Uterus (tissue), 4 donors: ENCODE measurements around the gene SLC34A3. TPM values are rescaled to one million over a fixed set of nuclear protein-coding genes. Genes with fewer than 3 reads are reported as not detected.

Experiments used
- DNase-seq, 2 donors: peaks; one replicate each; pipeline ENCODE4 v3.0.0-alpha.2; 2019 to 2020
- H3K27ac ChIP-seq, 2 donors: fragments of 200-600 bp; sonication (generic); 1 replicate in 1 of 2; 2 replicates in 1 of 2; pipeline ENCODE4 v1.5.1; 2016 to 2018
- H3K27me3 ChIP-seq, 2 donors: fragments of 200-600 bp; sonication (generic); one replicate each; pipeline ENCODE4 v1.5.1; 2018 to 2019; ENCODE audit warnings: control low read depth in 1 of 2
- H3K36me3 ChIP-seq, 2 donors: fragments of 200-600 bp; sonication (generic); one replicate each; pipeline ENCODE4 v1.5.1; 2019; ENCODE audit warnings: control low read depth in 1 of 2
- H3K4me1 ChIP-seq, 2 donors: fragments of 200-600 bp; sonication (generic); one replicate each; pipeline ENCODE4 v1.5.1; 2018 to 2019; ENCODE audit warnings: control low read depth in 1 of 2
- H3K4me3 ChIP-seq, 2 donors: fragments of 200-600 bp; sonication (generic); 1 replicate in 1 of 2; 2 replicates in 1 of 2; pipeline ENCODE4 v1.5.1; 2018 to 2019; ENCODE audit warnings: mild to moderate bottlenecking in 1 of 2
- H3K9me3 ChIP-seq, 2 donors: fragments of 200-600 bp; sonication (generic); one replicate each; pipeline ENCODE4 v1.5.1; 2019; ENCODE audit warnings: control low read depth in 1 of 2
- POLR2A ChIP-seq, 2 donors: fragments of 450-650 bp; IDR thresholded peaks; one replicate each; pipeline ENCODE4 v1.6.1; 2016; ENCODE audit warnings: antibody characterized with exemption in 2 of 2, mild to moderate bottlenecking in 1 of 2, moderate library complexity in 1 of 2
- intact Hi-C: fragments of 100-400 bp; cut with DNase I; formaldehyde crosslinking; loops from one replicate; pipeline ENCODE4 v1.15.1; 2023; ENCODE audit warnings: low total_unique reads
- total RNA-seq, 4 donors: library from RNA; depleted of rRNA in 3 of 4; stranded (reverse); fragments of >200 nt in 3 of 4; gene quantifications; one replicate each; pipeline versions ENCODE4 v1.1.0 to v1.2.4, GENCODE V29; 2014 to 2023
- TF ChIP-seq, protein P1 (sequence below), 4 experiments: fragments of 200-600 bp in 2 of 4; fragments of 450-650 bp in 2 of 4; sonication (generic) in 2 of 4; IDR thresholded peaks; one replicate each; pipeline ENCODE4 v1.5.1; 2016 to 2019; ENCODE audit warnings: antibody characterized with exemption in 4 of 4, mild to moderate bottlenecking in 2 of 4, moderate library complexity in 1 of 4
- donor health status: DM: yes; HTN: yes; CAD: no.

The SLC34A3 gene
- total RNA-seq, 4 donors from 2014 or later, result 0.48 TPM; not detected in 3

DNA sequence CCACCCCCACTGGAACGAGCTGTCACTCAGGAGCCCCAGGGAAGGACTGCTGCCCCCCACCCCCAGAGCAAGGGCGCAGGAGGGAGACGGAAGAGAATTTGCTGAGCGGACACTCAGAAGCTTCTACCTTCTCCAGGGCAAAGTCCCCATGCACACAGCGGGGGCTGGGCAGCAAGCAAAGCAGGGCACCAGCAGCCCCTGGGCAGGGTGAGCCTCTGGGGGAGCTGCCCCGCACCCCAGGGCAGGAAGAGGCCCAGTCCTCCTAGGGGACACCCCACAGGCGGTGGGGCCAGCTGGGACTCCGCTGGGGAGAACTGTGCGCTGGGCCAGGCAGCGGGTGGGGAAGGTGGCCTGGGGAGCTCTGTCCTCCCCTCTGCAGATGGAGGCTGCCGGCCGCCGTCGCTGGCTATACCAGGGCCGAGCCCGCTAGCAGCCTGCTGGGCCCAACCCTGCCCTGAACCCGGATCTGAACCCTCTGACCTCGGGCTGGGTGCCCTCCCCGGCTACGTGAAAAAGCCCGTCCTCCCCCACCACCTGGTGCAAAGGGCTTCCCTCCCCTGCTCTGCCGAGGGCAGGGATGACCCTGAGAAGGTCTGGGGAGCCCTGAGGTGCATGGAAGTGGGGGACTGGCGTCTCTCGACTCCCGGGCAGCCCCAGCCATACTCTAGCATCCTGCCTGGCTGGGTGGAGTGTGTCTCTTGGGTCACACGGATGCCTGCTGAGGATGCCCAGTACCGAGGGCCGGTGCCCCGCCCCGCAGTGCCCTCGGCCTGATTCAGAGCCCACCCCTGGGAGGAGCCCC is 597 bp upstream of the SLC34A3 start:
- H3K4me1 ChIP-seq, result no peaks in the 10 kb centered on the region
- no peak overlapping the region for H3K4me3 ChIP-seq
- no peaks in the 10 kb centered on the region for H3K9me3 ChIP-seq
- intact Hi-C loops, result loop anchor here (10.0 kb wide), 1 partner anchor 115 kb away; the partner anchor contains the start of gene DPP7
- H3K27ac ChIP-seq, result no peak overlapping the region
- peaks cover 9 to 29% of the 10 kb centered on the region in 2 donors for H3K27me3 ChIP-seq
- H3K36me3 ChIP-seq, result no peaks in the 10 kb centered on the region
- TF ChIP-seq POLR2A (IDR thresholded peaks at IDR 0.05), result no peak
- TF ChIP-seq, protein P1, sequence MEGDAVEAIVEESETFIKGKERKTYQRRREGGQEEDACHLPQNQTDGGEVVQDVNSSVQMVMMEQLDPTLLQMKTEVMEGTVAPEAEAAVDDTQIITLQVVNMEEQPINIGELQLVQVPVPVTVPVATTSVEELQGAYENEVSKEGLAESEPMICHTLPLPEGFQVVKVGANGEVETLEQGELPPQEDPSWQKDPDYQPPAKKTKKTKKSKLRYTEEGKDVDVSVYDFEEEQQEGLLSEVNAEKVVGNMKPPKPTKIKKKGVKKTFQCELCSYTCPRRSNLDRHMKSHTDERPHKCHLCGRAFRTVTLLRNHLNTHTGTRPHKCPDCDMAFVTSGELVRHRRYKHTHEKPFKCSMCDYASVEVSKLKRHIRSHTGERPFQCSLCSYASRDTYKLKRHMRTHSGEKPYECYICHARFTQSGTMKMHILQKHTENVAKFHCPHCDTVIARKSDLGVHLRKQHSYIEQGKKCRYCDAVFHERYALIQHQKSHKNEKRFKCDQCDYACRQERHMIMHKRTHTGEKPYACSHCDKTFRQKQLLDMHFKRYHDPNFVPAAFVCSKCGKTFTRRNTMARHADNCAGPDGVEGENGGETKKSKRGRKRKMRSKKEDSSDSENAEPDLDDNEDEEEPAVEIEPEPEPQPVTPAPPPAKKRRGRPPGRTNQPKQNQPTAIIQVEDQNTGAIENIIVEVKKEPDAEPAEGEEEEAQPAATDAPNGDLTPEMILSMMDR (IDR thresholded peaks at IDR 0.05), result no peak
- DNase-seq, result no peak

DNA sequence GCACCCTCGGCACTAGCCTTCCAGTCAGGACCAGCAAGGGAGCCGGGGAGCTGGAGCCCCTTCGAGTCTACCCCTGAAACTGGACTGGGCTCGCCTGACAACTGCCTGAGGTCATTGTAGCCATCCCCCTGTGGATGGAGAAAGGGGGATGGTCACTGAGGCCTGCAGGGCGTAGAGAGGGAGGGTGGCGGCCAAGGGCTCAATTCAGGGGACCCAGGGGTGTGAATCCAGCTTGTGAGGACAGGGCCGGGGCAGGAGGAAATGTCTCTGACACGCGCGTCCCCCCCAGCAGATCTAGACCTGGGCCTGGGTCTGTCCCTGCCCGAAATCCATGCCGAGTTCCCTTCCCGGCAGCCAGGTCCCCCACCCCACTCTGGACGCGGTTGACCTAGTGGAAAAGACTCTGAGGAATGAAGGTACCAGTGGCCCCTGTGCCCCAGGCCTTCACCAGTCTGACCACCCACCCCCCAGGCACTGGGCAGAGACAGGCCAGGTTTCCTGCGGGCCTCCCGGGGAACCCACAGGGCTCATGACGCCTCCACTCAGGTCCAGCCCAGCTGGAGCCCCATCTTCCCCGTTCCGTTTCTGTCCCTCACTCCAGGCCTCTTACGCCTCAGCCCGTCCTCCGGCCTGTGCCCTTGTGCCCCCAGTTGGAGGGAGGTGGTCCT is 805 bp downstream of the SLC34A3 start:
- Histone ChIP-seq H3K4me3 (no peak overlapping the region), H3K27me3 (peaks cover 9 to 29% of the 10 kb centered on the region in 2 donors), H3K9me3 (no peaks in the 10 kb centered on the region), H3K36me3 (no peaks in the 10 kb centered on the region), H3K4me1 (peaks cover 0 to 6% of the 10 kb centered on the region in 2 donors), H3K27ac (no peak overlapping the region)
- no peak for TF ChIP-seq POLR2A (IDR thresholded peaks at IDR 0.05)
- TF ChIP-seq, protein P1 (IDR thresholded peaks at IDR 0.05), result no peak
- DNase-seq, result no peak
- intact Hi-C loops, result no loop called here

DNA sequence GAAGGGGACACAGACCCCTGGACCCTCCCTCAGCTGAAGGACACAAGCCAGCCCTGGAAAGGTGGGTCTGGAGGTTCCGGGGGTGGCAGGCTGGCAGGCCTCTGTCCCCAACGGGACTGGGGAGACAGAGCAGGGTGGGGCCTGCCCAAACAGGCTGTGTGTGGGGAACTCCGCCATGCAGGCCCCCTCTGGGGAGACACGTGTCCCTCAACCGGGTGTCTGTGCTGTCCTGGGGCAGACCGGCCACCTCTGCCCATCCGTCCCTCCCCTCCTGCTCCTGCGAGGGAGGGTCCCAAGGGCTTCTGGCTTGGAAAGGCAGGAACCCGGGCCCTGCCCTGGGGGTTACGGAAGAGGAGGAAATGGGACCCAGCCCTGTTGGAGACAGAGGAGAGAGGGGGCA is 1.4 kb downstream of the SLC34A3 start:
- TF ChIP-seq, protein P1 (IDR thresholded peaks at IDR 0.05), result no peak
- no peak for TF ChIP-seq POLR2A (IDR thresholded peaks at IDR 0.05)
- H3K27me3 ChIP-seq, result peaks cover 9 to 29% of the 10 kb centered on the region in 2 donors
- intact Hi-C loops, result no loop called here

DNA sequence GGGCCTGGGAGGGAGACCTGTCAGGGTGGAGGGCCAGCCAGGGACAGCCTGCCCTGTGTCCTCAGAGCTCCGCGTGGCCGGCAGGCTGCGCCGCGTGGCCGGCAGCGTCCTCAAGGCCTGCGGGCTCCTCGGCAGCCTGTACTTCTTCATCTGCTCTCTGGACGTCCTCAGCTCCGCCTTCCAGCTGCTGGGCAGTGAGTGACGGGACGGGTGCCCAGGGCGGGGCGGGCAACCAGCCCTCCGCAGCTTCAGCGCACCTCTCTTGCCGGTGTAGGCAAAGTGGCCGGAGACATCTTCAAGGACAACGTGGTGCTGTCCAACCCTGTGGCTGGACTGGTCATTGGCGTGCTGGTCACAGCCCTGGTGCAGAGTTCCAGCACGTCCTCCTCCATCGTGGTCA is 1.8 kb downstream of the SLC34A3 start:
- TF ChIP-seq POLR2A (IDR thresholded peaks at IDR 0.05), result no peak
- TF ChIP-seq, protein P1 (IDR thresholded peaks at IDR 0.05), result no peak
- intact Hi-C loops, result no loop called here

More for the DNA sequence above, 1.4 kb downstream of the SLC34A3 start:
- Histone ChIP-seq H3K27ac (no peak overlapping the region), H3K9me3 (no peaks in the 10 kb centered on the region), H3K4me3 (no peak overlapping the region), H3K4me1 (peaks cover 0 to 9% of the 10 kb centered on the region in 2 donors), H3K36me3 (no peaks in the 10 kb centered on the region)
- no peak for DNase-seq

More for the DNA sequence above, 1.8 kb downstream of the SLC34A3 start:
- H3K27me3 ChIP-seq, result peaks cover 9 to 29% of the 10 kb centered on the region in 2 donors
- H3K27ac ChIP-seq, result no peak overlapping the region
- H3K9me3 ChIP-seq, result no peaks in the 10 kb centered on the region
- no peaks in the 10 kb centered on the region for H3K36me3 ChIP-seq
- no peak overlapping the region for H3K4me3 ChIP-seq
- H3K4me1 ChIP-seq, result peaks cover 0 to 9% of the 10 kb centered on the region in 2 donors
- no peak for DNase-seq
